GM21390 (cell line): ENCODE data around the gene LTBP2.

Experiments used
- ATAC-seq: cut with Tn5 transposase; IDR thresholded peaks from one replicate; pipeline ENCODE4 v1.9.1; 2021; ENCODE audit not compliant: unreplicated experiment

Gene LTBP2

GRCh38 chr14:74638966-74639365 is 26.9 kb upstream of the LTBP2 start:
- ATAC-seq: no peak

- ATAC-seq: no peak
These were observed 26.0 kb upstream of the LTBP2 start for GRCh38 chr14:74638066-74638465.

- no peak for ATAC-seq
These were observed 25.1 kb upstream of the LTBP2 start for GRCh38 chr14:74637178-74637550.

GRCh38 chr14:74636424-74637177 is 24.6 kb upstream of the LTBP2 start:
- ATAC-seq: no peak

- ATAC-seq: no peak
These were observed 23.8 kb upstream of the LTBP2 start for GRCh38 chr14:74635847-74636246.

- ATAC-seq: no peak
These were observed 22.9 kb upstream of the LTBP2 start for GRCh38 chr14:74634964-74635363.

- no peak for ATAC-seq
These were observed 22.4 kb upstream of the LTBP2 start for GRCh38 chr14:74634481-74634880.

- ATAC-seq: no peak
These were observed 19.0 kb upstream of the LTBP2 start for GRCh38 chr14:74630881-74631690.

- no peak for ATAC-seq
These were observed 16.4 kb upstream of the LTBP2 start for GRCh38 chr14:74628418-74628817.

GRCh38 chr14:74627076-74627475 is 15.0 kb upstream of the LTBP2 start:
- no peak for ATAC-seq

GRCh38 chr14:74622257-74622656 is 10.2 kb upstream of the LTBP2 start:
- ATAC-seq: no peak

- ATAC-seq: no peak
These were observed 9.5 kb upstream of the LTBP2 start for GRCh38 chr14:74621556-74621955.

GRCh38 chr14:74620923-74621322 is 8.9 kb upstream of the LTBP2 start:
- ATAC-seq: no peak

GRCh38 chr14:74620497-74620921 is 8.5 kb upstream of the LTBP2 start:
- no peak for ATAC-seq

GRCh38 chr14:74619672-74620131 is 7.7 kb upstream of the LTBP2 start:
- ATAC-seq: no peak

GRCh38 chr14:74618078-74618952 is 6.3 kb upstream of the LTBP2 start:
- ATAC-seq: no peak

- no peak for ATAC-seq
These were observed 5.1 kb upstream of the LTBP2 start for GRCh38 chr14:74616996-74617700.

- ATAC-seq: no peak
These were observed 4.5 kb upstream of the LTBP2 start for GRCh38 chr14:74616507-74616906.

- ATAC-seq: no peak
These were observed 3.7 kb upstream of the LTBP2 start for GRCh38 chr14:74615735-74616134.
